HCT116 (cell line): ENCODE data around the gene NR2F6. TPM values are rescaled to one million over a fixed set of nuclear protein-coding genes. Genes with fewer than 3 reads are reported as not detected.

ENCODE experiments used
- ATAC-seq: fragments of 200-7000 bp; cut with Tn5 transposase; 2 replicates; pipeline ENCODE4 v1.9.1; 2020; ENCODE audit warnings: mild to moderate bottlenecking, moderate library complexity
- BruUV-seq: library from RNA; stranded (reverse); fragments of 400-500 nt; replicated peaks from 2 replicates; lab custom pipeline; 2021; lab: Mats Ljungman, UMichigan
- CTCF ChIA-PET: fragments of 300-600 bp; sonication (Branson Sonifier 250); formaldehyde crosslinking; loops from one replicate; lab custom pipeline; 2021; ENCODE audit warnings: antibody characterized with exemption; lab: Charles Lee
- POLR2A ChIA-PET: fragments of 300-600, 350-600 bp; sonication (Branson Sonifier 250); formaldehyde crosslinking; loops from one replicate; lab custom pipeline; 2021; ENCODE audit warnings: antibody characterized with exemption; lab: Charles Lee
- RAD21 ChIA-PET, 2 experiments: fragments of 300-600 bp; sonication (Branson Sonifier 250); formaldehyde crosslinking; loops; one replicate each; lab custom pipeline; 2023; ENCODE audit warnings: low total read pairs in 2 of 2; ENCODE audit not compliant: uncharacterized antibody in 2 of 2, unreplicated experiment in 2 of 2, low non-redundant PET in 1 of 2; lab: Charles Lee
- DNase-seq: peaks from one replicate; pipeline ENCODE4 v3.0.0-alpha.2; 2010; ENCODE audit warnings: low read depth, low spot score
- H2AFZ ChIP-seq: fragments of 200-600 bp; shearing (Covaris generic), sonication (generic); 2 replicates; pipeline ENCODE4 v1.6.1; 2017; ENCODE audit warnings: low read depth, mixed run types, mixed read lengths, antibody characterized with exemption, low read length; ENCODE audit not compliant: poor library complexity, severe bottlenecking
- H3K27ac ChIP-seq: 2 replicates; pipeline ENCODE4 v1.5.1; 2012; ENCODE audit warnings: low read depth, low read length
- H3K27me3 ChIP-seq: fragments of 200-600 bp; sonication (generic); 2 replicates; pipeline ENCODE4 v1.6.1; 2016; ENCODE audit warnings: mixed run types, low read length, mixed read lengths; ENCODE audit not compliant: insufficient read depth
- H3K36me3 ChIP-seq, 2 experiments: fragments of 200-500 bp in 1 of 2; fragments of 200-600 bp in 1 of 2; sonication (Bioruptor generic) in 1 of 2; sonication (generic) in 1 of 2; 2 replicates each; pipeline versions ENCODE4 v1.5.1 to v1.6.1; 2014 to 2016; ENCODE audit warnings: low read length in 2 of 2, inconsistent platforms in 1 of 2, mixed read lengths in 1 of 2, mixed run types in 1 of 2; ENCODE audit not compliant: insufficient read depth in 2 of 2, control insufficient read depth in 1 of 2
- H3K4me1 ChIP-seq, 2 experiments: fragments of 200-600 bp in 1 of 2; sonication (generic) in 1 of 2; 2 replicates each; pipeline versions ENCODE4 v1.5.1 to v1.6.1; 2012 to 2017; ENCODE audit warnings: low read length in 2 of 2, inconsistent platforms in 1 of 2, mild to moderate bottlenecking in 1 of 2, mixed read lengths in 1 of 2, mixed run types in 1 of 2, moderate library complexity in 1 of 2; ENCODE audit not compliant: insufficient read depth in 2 of 2, control insufficient read depth in 1 of 2
- H3K4me2 ChIP-seq: fragments of 200-600 bp; sonication (generic); 2 replicates; pipeline ENCODE4 v1.6.1; 2017; ENCODE audit warnings: mixed run types, low read length, mixed read lengths
- H3K4me3 ChIP-seq, 2 experiments: fragments of 200-600 bp in 1 of 2; sonication (generic) in 1 of 2; replicated peaks in 1 of 2; 2 replicates each; pipeline ENCODE4 v1.5.1; 2011 to 2016; ENCODE audit warnings: low read length in 2 of 2, control low read depth in 1 of 2, low read depth in 1 of 2, mild to moderate bottlenecking in 1 of 2, mixed read lengths in 1 of 2, mixed run types in 1 of 2
- H3K79me2 ChIP-seq: fragments of 200-600 bp; sonication (generic); 2 replicates; pipeline ENCODE4 v1.6.1; 2017; ENCODE audit warnings: mild to moderate bottlenecking, mixed run types, low read length, moderate library complexity, mixed read lengths; ENCODE audit not compliant: insufficient read depth
- H3K9ac ChIP-seq: fragments of 200-600 bp; sonication (generic); 2 replicates; pipeline ENCODE4 v1.6.1; 2016; ENCODE audit warnings: low read length, mixed read lengths
- H3K9me2 ChIP-seq: fragments of 200-600 bp; sonication (generic), shearing (Covaris generic); 2 replicates; pipeline ENCODE4 v1.6.1; 2017; ENCODE audit warnings: mixed run types, mild to moderate bottlenecking, moderate library complexity; ENCODE audit not compliant: insufficient read depth
- H3K9me3 ChIP-seq, 2 experiments: fragments of 200-500 bp in 1 of 2; fragments of 200-600 bp in 1 of 2; sonication (Bioruptor generic) in 1 of 2; sonication (generic) in 1 of 2; 2 replicates each; pipeline ENCODE4 v1.6.1; 2014 to 2017; ENCODE audit warnings: low read length in 2 of 2, mixed read lengths in 2 of 2, inconsistent platforms in 1 of 2, low read depth in 1 of 2, mild to moderate bottlenecking in 1 of 2, mixed run types in 1 of 2, moderate library complexity in 1 of 2; ENCODE audit not compliant: control insufficient read depth in 1 of 2, insufficient read depth in 1 of 2
- H4K20me1 ChIP-seq: fragments of 200-600 bp; sonication (generic), shearing (Covaris generic); 2 replicates; pipeline ENCODE4 v1.6.1; 2017; ENCODE audit warnings: mixed run types, mild to moderate bottlenecking, moderate library complexity; ENCODE audit not compliant: insufficient read depth
- ATF3 ChIP-seq: IDR thresholded peaks from 2 replicates; pipeline ENCODE4 v1.6.1; 2012
- CBX3 ChIP-seq: IDR thresholded peaks from 2 replicates; pipeline ENCODE4 v1.6.1; 2012; ENCODE audit warnings: low read depth
- EGR1 ChIP-seq: IDR thresholded peaks from 2 replicates; pipeline ENCODE4 v1.6.1; 2012; ENCODE audit warnings: low read depth
- ELF1 ChIP-seq: IDR thresholded peaks from 2 replicates; pipeline ENCODE4 v1.6.1; 2012; ENCODE audit warnings: low read depth, borderline replicate concordance
- EZH2 ChIP-seq: fragments of 200-600 bp; sonication (generic); IDR thresholded peaks from 2 replicates; pipeline ENCODE4 v1.6.1; 2017; ENCODE audit warnings: antibody characterized with exemption, mixed run types
- FOSL1 ChIP-seq: IDR thresholded peaks from 2 replicates; pipeline ENCODE4 v1.6.1; 2012; ENCODE audit warnings: low read depth
- MAX ChIP-seq: IDR thresholded peaks from 2 replicates; pipeline ENCODE4 v1.6.1; 2012
- POLR2A ChIP-seq: IDR thresholded peaks from 2 replicates; pipeline ENCODE4 v1.7.0; 2011; ENCODE audit warnings: borderline replicate concordance; ENCODE audit not compliant: insufficient read depth, insufficient read length; ENCODE audit errors: extremely low read depth
- POLR2AphosphoS5 ChIP-seq: IDR thresholded peaks from 2 replicates; pipeline ENCODE4 v1.6.1; 2011; ENCODE audit warnings: mild to moderate bottlenecking, low read depth, low read length, moderate library complexity
- RAD21 ChIP-seq: IDR thresholded peaks from 2 replicates; pipeline ENCODE4 v1.6.1; 2012; ENCODE audit warnings: low read depth, mild to moderate bottlenecking
- SIN3A ChIP-seq: IDR thresholded peaks from 2 replicates; pipeline ENCODE4 v1.6.1; 2012; ENCODE audit warnings: low read depth
- SRF ChIP-seq: IDR thresholded peaks from 2 replicates; pipeline ENCODE4 v1.6.1; 2012; ENCODE audit warnings: low read depth
- TCF7L2 ChIP-seq: IDR thresholded peaks from 2 replicates; pipeline ENCODE4 v1.7.0; 2011; ENCODE audit warnings: borderline replicate concordance, inconsistent platforms; ENCODE audit not compliant: insufficient read depth, insufficient read length; ENCODE audit errors: extremely low read depth
- YY1 ChIP-seq: IDR thresholded peaks from 2 replicates; pipeline ENCODE4 v1.6.1; 2011; ENCODE audit warnings: low read length, low read depth, moderate library complexity, mild to moderate bottlenecking; ENCODE audit not compliant: insufficient replicate concordance; ENCODE audit errors: extremely low read depth
- ZNF274 ChIP-seq: fragments of 200-500 bp; sonication (Bioruptor generic); IDR thresholded peaks from 2 replicates; pipeline ENCODE4 v1.6.1; 2014; ENCODE audit warnings: mild to moderate bottlenecking, low read depth, low read length, inconsistent platforms
- intact Hi-C: fragments of 100-400 bp; cut with micrococcal nuclease; formaldehyde crosslinking; loops from 2 replicates; pipeline ENCODE4 v1.10.0; 2022
- total RNA-seq: library from RNA; stranded (reverse); gene quantifications from one replicate; pipeline ENCODE4 v1.2.1, GENCODE V29; 2021; ENCODE audit not compliant: unreplicated experiment

Gene NR2F6
- total RNA-seq, 1 experiment from 2014 or later, result 88.0 TPM

DNA sequence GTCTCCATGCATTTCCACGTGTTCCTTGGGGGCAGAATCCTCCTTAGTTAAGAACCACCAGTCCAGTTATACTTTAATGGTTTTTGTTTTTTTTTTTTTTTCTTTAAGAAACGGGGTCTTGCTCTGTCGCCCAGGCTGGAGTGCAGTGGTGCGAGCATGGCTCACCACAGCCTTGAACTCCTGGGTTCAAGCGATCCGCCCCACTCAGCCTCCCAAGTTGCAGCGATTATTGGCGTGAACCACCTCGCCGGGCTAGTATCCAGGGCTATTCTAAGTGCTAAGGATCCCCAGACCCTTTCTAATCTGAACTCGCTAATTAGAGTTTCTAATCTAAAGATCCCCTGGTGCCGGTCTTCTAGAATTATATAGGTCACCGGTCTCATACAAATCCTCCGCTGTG is 47.9 kb upstream of the NR2F6 start:
- Histone ChIP-seq H3K36me3 (peaks cover 0 to 10% of the 10 kb centered on the region in 2 experiments; a peak in 2 of 4 replicates), H3K79me2 (peaks cover 37% of the 10 kb centered on the region), H3K4me3 (peak overlapping the region; percentile 60 to 67), H3K27ac (peak overlapping the region; percentile 57), H3K4me2 (peak overlapping the region; percentile 82), H4K20me1 (no peaks in the 10 kb centered on the region), H3K9ac (peak overlapping the region; percentile 68; the same call in 1 of the 2 replicates), H2AFZ (no peak overlapping the region), H3K9me3 (no peaks in the 10 kb centered on the region; a peak in 1 of 4 replicates), H3K9me2 (no peaks in the 10 kb centered on the region), H3K4me1 (peaks cover 20 to 44% of the 10 kb centered on the region in 2 experiments), H3K27me3 (no peaks in the 10 kb centered on the region)
- ChIA-PET CTCF (interaction anchor here (0.9 to 3.1 kb wide), 10 partner anchors 11 to 579 kb away, joined by 3 to 33 read pairs (median 6); partner anchors contain the start of genes ANO8 and MRPL34), RAD21 (interaction anchor here in 1 of 2 experiments (1.0 kb wide), 1 partner anchor 12 kb away, joined by 7 read pairs; the partner anchor contains the start of gene MRPL34), POLR2A (interaction anchor here (0.8 to 2.4 kb wide), 6 partner anchors 11 to 575 kb away, joined by 3 to 22 read pairs (median 4); partner anchors contain the start of genes ABHD8, DDA1 and MRPL34)
- ATAC-seq, result no peak
- BruUV-seq, result no TSS peak
- intact Hi-C loops, result loop anchor here (1.0 to 2.0 kb wide), 2 partner anchors 15 to 93 kb away; partner anchors contain the start of gene DDA1
- TF ChIP-seq SIN3A, result no peak
- TF ChIP-seq EZH2, result no peak
- no peak for TF ChIP-seq RAD21
- no peak for TF ChIP-seq YY1
- no peak for TF ChIP-seq CBX3
- no peak for TF ChIP-seq POLR2A
- no peak for TF ChIP-seq POLR2AphosphoS5
- no peak for TF ChIP-seq ZNF274
- no peak for TF ChIP-seq FOSL1
- no peak for TF ChIP-seq ATF3
- no peak for TF ChIP-seq ELF1
- TF ChIP-seq EGR1, result no peak
- TF ChIP-seq SRF, result no peak
- no peak for TF ChIP-seq TCF7L2
- TF ChIP-seq MAX, result no peak; the same call in 1 of the 2 replicates
- DNase-seq, result no peak
